Activated T-helper 1 cell treated with anti-CD3 and anti-CD28 coated beads, Interleukin-12 subunit alpha, Interleukin-12 subunit beta, Interleukin-2, Interleukin-4 antibody, amounts not matched to agents 30 ng/mL and 10 ng/mL and 1 ng/mL, durations not matched to agents 14 hours and 24 hours and 36 hours (primary cell): ENCODE measurements around the gene ADCY3. TPM values are rescaled to one million over a fixed set of nuclear protein-coding genes. Genes with fewer than 3 reads are reported as not detected.
A peak's percentile ranks its signal among the peaks of the same experiment; 100 is the strongest.
"Not testable (repeated sequence)": the region's sequence is repeated elsewhere in the genome, so short reads cannot be mapped to it uniquely, and the experiment has no call there.

Source experiments
- DNase-seq: peaks from one replicate; pipeline ENCODE4 v3.0.0; 2021; ENCODE audit warnings: low spot score
- H3K27ac Mint-ChIP-seq: one replicate; pipeline ENCODE4 v1.8.0; 2021; ENCODE audit warnings: mild to moderate bottlenecking, mixed read lengths
- H3K27me3 Mint-ChIP-seq: one replicate; pipeline ENCODE4 v1.8.0; 2022; ENCODE audit warnings: mild to moderate bottlenecking, moderate library complexity, mixed read lengths; ENCODE audit not compliant: insufficient read depth
- H3K36me3 Mint-ChIP-seq: one replicate; pipeline ENCODE4 v1.8.0; 2021; ENCODE audit warnings: low read depth, mixed read lengths
- H3K4me1 Mint-ChIP-seq: one replicate; pipeline ENCODE4 v1.8.0; 2021; ENCODE audit warnings: low read depth, mixed read lengths
- H3K4me3 Mint-ChIP-seq: one replicate; pipeline ENCODE4 v1.8.0; 2021; ENCODE audit warnings: mild to moderate bottlenecking, moderate library complexity, mixed read lengths
- H3K9me3 Mint-ChIP-seq: one replicate; pipeline ENCODE4 v1.8.0; 2021; ENCODE audit warnings: mixed read lengths
- intact Hi-C: fragments of 100-400 bp; cut with micrococcal nuclease; formaldehyde crosslinking; loops from one replicate; pipeline ENCODE4 v1.15.1; 2024
- total RNA-seq: library from RNA; stranded (reverse); gene quantifications from 2 replicates; pipeline ENCODE4 v1.2.3, GENCODE V29; 2022

ADCY3 gene
- total RNA-seq, 1 donor from 2014 or later: 108 TPM

GRCh38 chr2:24813691-24814137 is 106.3 kb downstream of the ADCY3 start:
- peaks cover 41% of the 10 kb centered on the region for H3K36me3 Mint-ChIP-seq

GRCh38 chr2:24809316-24810007 is 110.6 kb downstream of the ADCY3 start:
- intact Hi-C loops: no loop called here
- Mint-ChIP-seq H3K4me3 (no peak overlapping the region), H3K27ac (peak overlapping the region; percentile 63), H3K27me3 (no peaks in the 10 kb centered on the region), H3K9me3 (no peaks in the 10 kb centered on the region), H3K36me3 (peaks cover 35% of the 10 kb centered on the region), H3K4me1 (peaks cover 40% of the 10 kb centered on the region)
- no peak for DNase-seq

More at GRCh38 chr2:24813691-24814137, 106.3 kb downstream of the ADCY3 start:
- no peak for DNase-seq
- H3K27me3 Mint-ChIP-seq: no peaks in the 10 kb centered on the region
- H3K27ac Mint-ChIP-seq: no peak overlapping the region
- intact Hi-C loops: no loop called here
- H3K9me3 Mint-ChIP-seq: no peaks in the 10 kb centered on the region
- H3K4me1 Mint-ChIP-seq: peaks cover 19% of the 10 kb centered on the region
- no peak overlapping the region for H3K4me3 Mint-ChIP-seq

- peaks cover 44% of the 10 kb centered on the region for H3K4me1 Mint-ChIP-seq
- H3K36me3 Mint-ChIP-seq: peaks cover 36% of the 10 kb centered on the region
- no peak for DNase-seq
- H3K9me3 Mint-ChIP-seq: no peaks in the 10 kb centered on the region
- intact Hi-C loops: no loop called here
- peak overlapping the region; percentile 33 for H3K27ac Mint-ChIP-seq
- H3K27me3 Mint-ChIP-seq: no peaks in the 10 kb centered on the region
- H3K4me3 Mint-ChIP-seq: no peak overlapping the region
Observed at GRCh38 chr2:24806661-24807036, 113.4 kb downstream of the ADCY3 start.

- peaks cover 38% of the 10 kb centered on the region for H3K36me3 Mint-ChIP-seq
- H3K27ac Mint-ChIP-seq, DNase-seq, H3K4me3 Mint-ChIP-seq, H3K27me3 Mint-ChIP-seq, intact Hi-C loops, H3K9me3 Mint-ChIP-seq: not testable (repeated sequence)
- H3K4me1 Mint-ChIP-seq: peaks cover 44% of the 10 kb centered on the region
Observed at GRCh38 chr2:24805811-24806660, 114.0 kb downstream of the ADCY3 start.

GRCh38 chr2:24800487-24800886 is 119.5 kb downstream of the ADCY3 start:
- DNase-seq, H3K27ac Mint-ChIP-seq, H3K9me3 Mint-ChIP-seq, H3K4me3 Mint-ChIP-seq, intact Hi-C loops, H3K27me3 Mint-ChIP-seq: not testable (repeated sequence)
- Mint-ChIP-seq H3K4me1 (peaks cover 36% of the 10 kb centered on the region), H3K36me3 (peaks cover 61% of the 10 kb centered on the region)

GRCh38 chr2:24797644-24798043 is 122.4 kb downstream of the ADCY3 start:
- Mint-ChIP-seq H3K27ac (peak overlapping the region; percentile 32), H3K4me3 (no peak overlapping the region), H3K9me3 (no peaks in the 10 kb centered on the region), H3K4me1 (peaks cover 42% of the 10 kb centered on the region), H3K27me3 (peaks cover 1% of the 10 kb centered on the region), H3K36me3 (peaks cover 49% of the 10 kb centered on the region)
- intact Hi-C loops: loop anchor here (10.0 kb wide), 1 partner anchor 183 kb away; no protein-coding TSS in a partner anchor
- DNase-seq: no peak

- Mint-ChIP-seq H3K4me1 (peaks cover 47% of the 10 kb centered on the region), H3K27ac (peak overlapping the region; percentile 99), H3K27me3 (peaks cover 1% of the 10 kb centered on the region), H3K36me3 (peaks cover 31% of the 10 kb centered on the region), H3K4me3 (peak overlapping the region; percentile 95), H3K9me3 (no peaks in the 10 kb centered on the region)
- intact Hi-C loops: loop anchor here (1.0 to 10.0 kb wide), 9 partner anchors 33 to 867 kb away; partner anchors contain the start of genes ADCY3, ATAD2B, DNAJC27 and NCOA1
- peak; percentile 12 for DNase-seq
Observed at GRCh38 chr2:24793761-24794435, 126.1 kb downstream of the ADCY3 start.

- H3K27me3 Mint-ChIP-seq: peaks cover 1% of the 10 kb centered on the region
- peaks cover 47% of the 10 kb centered on the region for H3K4me1 Mint-ChIP-seq
- intact Hi-C loops: loop anchor here (1.0 to 10.0 kb wide), 8 partner anchors 128 to 866 kb away; partner anchors contain the start of genes ADCY3, ATAD2B, DNAJC27 and NCOA1
- H3K9me3 Mint-ChIP-seq: no peaks in the 10 kb centered on the region
- peak; percentile 92 for DNase-seq
- H3K27ac Mint-ChIP-seq: peak within 1 kb of the TSS; percentile 99
- H3K36me3 Mint-ChIP-seq: peaks cover 27% of the 10 kb centered on the region
- H3K4me3 Mint-ChIP-seq: peak within 1 kb of the TSS; percentile 95
Observed at GRCh38 chr2:24792874-24793760, 126.9 kb downstream of the ADCY3 start, which contains the start of the genes CENPO and PTRHD1. CENPO (plus strand) TSS chr2:24793425; CDS start chr2:24793920, 495 bp downstream. PTRHD1 (minus strand) TSS chr2:24793391; CDS start chr2:24793377, 14 bp downstream.

GRCh38 chr2:24792542-24792873 is 127.5 kb downstream of the ADCY3 start:
- peak overlapping the region; percentile 99 for H3K27ac Mint-ChIP-seq
- H3K4me1 Mint-ChIP-seq: peaks cover 40% of the 10 kb centered on the region
- peaks cover 21% of the 10 kb centered on the region for H3K36me3 Mint-ChIP-seq
- DNase-seq: no peak
- peaks cover 1% of the 10 kb centered on the region for H3K27me3 Mint-ChIP-seq
- H3K4me3 Mint-ChIP-seq: peak overlapping the region; percentile 95
- intact Hi-C loops: loop anchor here (2.0 to 10.0 kb wide), 6 partner anchors 128 to 865 kb away; partner anchors contain the start of genes ADCY3, ATAD2B and SF3B6
- no peaks in the 10 kb centered on the region for H3K9me3 Mint-ChIP-seq

GRCh38 chr2:24791452-24791851 is 128.6 kb downstream of the ADCY3 start:
- H3K4me3 Mint-ChIP-seq: no peak overlapping the region
- intact Hi-C loops: loop anchor here (5.0 to 10.0 kb wide), 3 partner anchors 177 to 864 kb away; partner anchors contain the start of genes ATAD2B and SF3B6
- peaks cover 30% of the 10 kb centered on the region for H3K4me1 Mint-ChIP-seq
- H3K27ac Mint-ChIP-seq: no peak overlapping the region
- DNase-seq: no peak
- peaks cover 1% of the 10 kb centered on the region for H3K27me3 Mint-ChIP-seq
- peaks cover 11% of the 10 kb centered on the region for H3K36me3 Mint-ChIP-seq
- no peaks in the 10 kb centered on the region for H3K9me3 Mint-ChIP-seq

- Mint-ChIP-seq H3K9me3 (no peaks in the 10 kb centered on the region), H3K36me3 (peaks cover 3% of the 10 kb centered on the region), H3K27me3 (peaks cover 4% of the 10 kb centered on the region), H3K4me3 (no peak overlapping the region), H3K27ac (no peak overlapping the region), H3K4me1 (peaks cover 8% of the 10 kb centered on the region)
- no peak for DNase-seq
- intact Hi-C loops: no loop called here
Observed at GRCh38 chr2:24788816-24789215, 131.2 kb downstream of the ADCY3 start.
